HFFc6 (cell line): Measurements from ENCODE around the gene RTL10. TPM values are rescaled to one million over a fixed set of nuclear protein-coding genes. Genes with fewer than 3 reads are reported as not detected.
"Not testable (repeated sequence)": the region's sequence is repeated elsewhere in the genome, so short reads cannot be mapped to it uniquely, and the experiment has no call there.

Source experiments
- DNase-seq: peaks from one replicate; pipeline ENCODE4 v3.0.0-alpha.2; 2018
- H3K27ac Mint-ChIP-seq: 2 replicates; pipeline ENCODE4 v1.8.0; 2020; ENCODE audit warnings: mild to moderate bottlenecking, mixed read lengths
- H3K27me3 Mint-ChIP-seq: 2 replicates; pipeline ENCODE4 v1.8.0; 2021; ENCODE audit warnings: mild to moderate bottlenecking, moderate library complexity, mixed read lengths; ENCODE audit not compliant: insufficient read depth
- H3K36me3 Mint-ChIP-seq: 2 replicates; pipeline ENCODE4 v1.8.0; 2021; ENCODE audit warnings: low read depth, mixed read lengths
- H3K4me1 Mint-ChIP-seq: 2 replicates; pipeline ENCODE4 v1.8.0; 2020; ENCODE audit warnings: low read depth, mixed read lengths
- H3K4me3 Mint-ChIP-seq: 2 replicates; pipeline ENCODE4 v1.8.0; 2020; ENCODE audit warnings: mild to moderate bottlenecking, moderate library complexity, mixed read lengths
- H3K9me3 Mint-ChIP-seq: 2 replicates; pipeline ENCODE4 v1.8.0; 2020; ENCODE audit warnings: mild to moderate bottlenecking, mixed read lengths
- CTCF ChIP-seq: fragments of 200-600 bp; sonication (generic); IDR thresholded peaks from 2 replicates; pipeline ENCODE4 v1.5.0; 2021; ENCODE audit warnings: antibody characterized with exemption, mild to moderate bottlenecking
- total RNA-seq, 6 experiments: library from RNA; stranded (reverse); fragmentation: NEBNext Ultra II Directional; extraction: Animal tissue kit (Norgen Biotek cat#: 25700); gene quantifications; 2 replicates in 1 of 6; 3 replicates in 5 of 6; pipeline ENCODE4 v1.2.3, GENCODE V29; 2021

Gene RTL10
- total RNA-seq, 6 experiments from 2014 or later, result 17.4 to 22.7 (median 19.2) TPM

- Mint-ChIP-seq H3K27ac (0 out of 2 replicates have a peak overlapping the region, but pooled peaks have one; percentile 16), H3K36me3 (peaks cover 25% of the 10 kb centered on the region), H3K9me3 (no peaks in the 10 kb centered on the region; the same call in 1 of the 2 replicates), H3K4me3 (no peak overlapping the region), H3K4me1 (peaks cover 51% of the 10 kb centered on the region), H3K27me3 (peaks cover 2% of the 10 kb centered on the region)
- no peak for DNase-seq
- TF ChIP-seq CTCF, result no peak
Observed at GRCh38 chr22:19884161-19884953, 29.7 kb upstream of the RTL10 start.

GRCh38 chr22:19883446-19883845, 28.8 kb upstream of the RTL10 start:
- peaks cover 25% of the 10 kb centered on the region for H3K36me3 Mint-ChIP-seq
- H3K4me1 Mint-ChIP-seq, result peaks cover 60% of the 10 kb centered on the region
- not testable (repeated sequence) for H3K9me3 Mint-ChIP-seq, DNase-seq, H3K27me3 Mint-ChIP-seq, H3K4me3 Mint-ChIP-seq
- peak overlapping the region; percentile 16; the same call in 1 of the 2 replicates for H3K27ac Mint-ChIP-seq

- H3K27ac Mint-ChIP-seq, result peak overlapping the region; percentile 100
- peak overlapping the region; percentile 63 for H3K4me3 Mint-ChIP-seq
- peaks cover 2% of the 10 kb centered on the region; the same call in 1 of the 2 replicates for H3K27me3 Mint-ChIP-seq
- peaks cover 25% of the 10 kb centered on the region for H3K36me3 Mint-ChIP-seq
- no peaks in the 10 kb centered on the region; the same call in 1 of the 2 replicates for H3K9me3 Mint-ChIP-seq
- peaks cover 67% of the 10 kb centered on the region for H3K4me1 Mint-ChIP-seq
- no peak for DNase-seq
- no peak for TF ChIP-seq CTCF
Observed at GRCh38 chr22:19882446-19883381, 28.0 kb upstream of the RTL10 start.

GRCh38 chr22:19880786-19881569, 26.3 kb upstream of the RTL10 start:
- DNase-seq, result peak; percentile 95
- peak overlapping the region; percentile 79 for H3K4me3 Mint-ChIP-seq
- H3K27ac Mint-ChIP-seq, result peak overlapping the region; percentile 100
- peaks cover 2% of the 10 kb centered on the region; the same call in 1 of the 2 replicates for H3K27me3 Mint-ChIP-seq
- H3K9me3 Mint-ChIP-seq, result no peaks in the 10 kb centered on the region; the same call in 1 of the 2 replicates
- peaks cover 56% of the 10 kb centered on the region for H3K4me1 Mint-ChIP-seq
- no peak for TF ChIP-seq CTCF
- H3K36me3 Mint-ChIP-seq, result peaks cover 17% of the 10 kb centered on the region

- H3K9me3 Mint-ChIP-seq, result no peaks in the 10 kb centered on the region; the same call in 1 of the 2 replicates
- peak overlapping the region; percentile 100 for H3K27ac Mint-ChIP-seq
- no peak for DNase-seq
- no peak for TF ChIP-seq CTCF
- H3K4me1 Mint-ChIP-seq, result peaks cover 50% of the 10 kb centered on the region
- peaks cover 2% of the 10 kb centered on the region; the same call in 1 of the 2 replicates for H3K27me3 Mint-ChIP-seq
- H3K4me3 Mint-ChIP-seq, result peak overlapping the region; percentile 79
- H3K36me3 Mint-ChIP-seq, result peaks cover 12% of the 10 kb centered on the region
Observed at GRCh38 chr22:19879992-19880785, 25.5 kb upstream of the RTL10 start.
